GM12878 (cell line): Measurements from ENCODE around the gene LCE3E. TPM values are rescaled to one million over a fixed set of nuclear protein-coding genes. Genes with fewer than 3 reads are reported as not detected.

Experiments
- ATAC-seq: fragments of 200-7000 bp; cut with Tn5 transposase; 3 replicates; pipeline ENCODE4 v1.9.1; 2020; ENCODE audit warnings: mild to moderate bottlenecking, moderate library complexity
- BruUV-seq: library from RNA; stranded (reverse); fragments of 400-500 nt; replicated peaks from 2 replicates; lab custom pipeline; 2021; lab: Mats Ljungman, UMichigan
- CTCF ChIA-PET: fragments of 300-600 bp; sonication (Branson Sonifier 250); formaldehyde crosslinking; extraction: SDS; loops from one replicate; lab custom pipeline; 2021; ENCODE audit warnings: inconsistent platforms; lab: Yijun Ruan, JAX
- POLR2A ChIA-PET: fragments of 350-600 bp; formaldehyde crosslinking; extraction: SDS; loops from one replicate; lab custom pipeline; 2021; ENCODE audit warnings: inconsistent platforms; lab: Charles Lee
- RAD21 ChIA-PET: fragments of 300-600 bp; sonication (Branson Sonifier 250); formaldehyde crosslinking; loops from one replicate; lab custom pipeline; 2023; ENCODE audit warnings: antibody characterized with exemption; ENCODE audit not compliant: unreplicated experiment; lab: Charles Lee
- SMC1A ChIA-PET: fragments of 300-600 bp; sonication (Branson Sonifier 250); formaldehyde crosslinking; loops from one replicate; lab custom pipeline; 2023; ENCODE audit not compliant: unreplicated experiment, uncharacterized antibody; lab: Charles Lee
- DNase-seq: peaks from one replicate; pipeline ENCODE4 v3.0.0-alpha.2; 2011; ENCODE audit warnings: low read depth, low spot score
- FAIRE-seq: peaks from 3 replicates; lab custom pipeline; 2011; peaks lifted over from hg19 to GRCh38; lab: Jason Lieb, UNC
- H2AFZ ChIP-seq: 2 replicates; pipeline ENCODE4 v1.6.0; 2011; ENCODE audit warnings: low read depth, low read length, control low read depth; ENCODE audit not compliant: control insufficient read depth
- H3K27ac ChIP-seq: 2 replicates; pipeline ENCODE4 v1.5.1; 2011; ENCODE audit warnings: control low read depth; ENCODE audit not compliant: control insufficient read depth, insufficient read depth
- H3K27me3 ChIP-seq, 2 experiments: replicated peaks in 1 of 2; 2 replicates each; pipeline versions ENCODE4 v1.6.0 to v1.6.1; 2011; ENCODE audit warnings: low read length in 1 of 2; ENCODE audit not compliant: control insufficient read depth in 2 of 2, insufficient read depth in 2 of 2
- H3K36me3 ChIP-seq, 2 experiments: 2 replicates each; pipeline ENCODE4 v1.5.1; 2011; ENCODE audit warnings: low read length in 1 of 2; ENCODE audit not compliant: control insufficient read depth in 2 of 2, insufficient read depth in 2 of 2
- H3K4me1 ChIP-seq: 2 replicates; pipeline ENCODE4 v1.6.1; 2011; ENCODE audit warnings: mild to moderate bottlenecking, low read length, moderate library complexity, mixed read lengths; ENCODE audit not compliant: control insufficient read depth, insufficient read depth
- H3K4me2 ChIP-seq: 2 replicates; pipeline ENCODE4 v1.6.0; 2011; ENCODE audit warnings: control low read depth; ENCODE audit not compliant: control insufficient read depth, insufficient read depth
- H3K4me3 ChIP-seq: fragments of 200-600 bp; sonication (generic); 2 replicates; pipeline ENCODE4 v1.5.1; 2016
- H3K79me2 ChIP-seq: 2 replicates; pipeline ENCODE4 v1.6.0; 2011; ENCODE audit warnings: low read length; ENCODE audit not compliant: control insufficient read depth, insufficient read depth
- H3K9ac ChIP-seq: 2 replicates; pipeline ENCODE4 v1.8.0; 2011; ENCODE audit warnings: low read length, control low read depth, mixed read lengths; ENCODE audit not compliant: control insufficient read depth, insufficient read depth
- H3K9me3 ChIP-seq: replicated peaks from 3 replicates; pipeline ENCODE4 v1.5.1; 2011; ENCODE audit warnings: mild to moderate bottlenecking, low read length; ENCODE audit not compliant: control insufficient read depth, insufficient read depth
- H4K20me1 ChIP-seq: 2 replicates; pipeline ENCODE4 v1.6.0; 2011; ENCODE audit not compliant: control insufficient read depth, insufficient read depth
- BCL11A ChIP-seq: IDR thresholded peaks from 2 replicates; pipeline ENCODE4 v1.6.1; 2011; ENCODE audit warnings: low read depth, low read length
- EED ChIP-seq: sonication (generic); IDR thresholded peaks from 2 replicates; pipeline ENCODE4 v1.6.1; 2016; ENCODE audit warnings: antibody characterized with exemption, low read depth
- IKZF2 ChIP-seq, 2 experiments: fragments of 450-650 bp; IDR thresholded peaks; 2 replicates each; pipeline ENCODE4 v1.6.1; 2017; ENCODE audit warnings: mild to moderate bottlenecking in 2 of 2, moderate library complexity in 2 of 2
- POU2F2 ChIP-seq: IDR thresholded peaks from 3 replicates; pipeline ENCODE4 v1.6.1; 2011; ENCODE audit warnings: low read depth, mild to moderate bottlenecking, low read length, borderline replicate concordance
- SMAD1 ChIP-seq: fragments of 450-650 bp; IDR thresholded peaks from 2 replicates; pipeline ENCODE4 v1.6.1; 2018; ENCODE audit warnings: mild to moderate bottlenecking, low read depth; ENCODE audit not compliant: partially characterized antibody
- SREBF1 ChIP-seq: IDR thresholded peaks from 2 replicates; pipeline ENCODE4 v1.6.1; 2012; ENCODE audit warnings: mild to moderate bottlenecking, low read length
- TCF7 ChIP-seq: IDR thresholded peaks from 2 replicates; pipeline ENCODE4 v1.6.1; 2014; ENCODE audit warnings: antibody characterized with exemption, borderline replicate concordance
- WGBS: methylation state at CpG from one replicate; pipeline ENCODE4 v1.1.6; 2016; ENCODE audit warnings: low lambda C conversion rate; ENCODE audit not compliant: insufficient replicate concordance, insufficient coverage; ENCODE audit errors: missing lambda C conversion rate; 5-methylcytosine and 5-hydroxymethylcytosine counted together
- in situ Hi-C: fragments of 300-500 bp; cut with MboI; formaldehyde crosslinking; loops from 9 replicates; pipeline ENCODE4 v1.14.3; 2018; ENCODE audit warnings: mixed read lengths
- intact Hi-C: fragments of 100-400 bp; cut with micrococcal nuclease; formaldehyde crosslinking; loops from one replicate; pipeline ENCODE4 v1.14.2; 2022; ENCODE audit not compliant: unreplicated experiment
- polyA plus RNA-seq, 11 experiments: library from polyadenylated mRNA; depleted of rRNA in 4 of 11; unstranded in 6 of 11; stranded (reverse) in 5 of 11; fragments of >200 nt; fragmentation: Nextera tagmentation in 4 of 11; fragmentation: Illumina TruSeq in 1 of 11; extraction: Ambion mirVana in 4 of 11; extraction: Trizol in 1 of 11; gene quantifications; 1 replicate in 1 of 11; 2 replicates in 10 of 11; pipeline versions ENCODE4 v1.2.1 to v1.2.3, GENCODE V29; 2011 to 2016; ENCODE audit warnings: inconsistent platforms in 2 of 11, missing spikeins in 2 of 11, low read depth in 1 of 11
- total RNA-seq, 4 experiments: library from RNA; depleted of rRNA in 3 of 4; stranded (reverse); fragments of >200 nt in 3 of 4; fragmentation: Illumina TruSeq in 1 of 4; extraction: Trizol in 1 of 4; gene quantifications; 2 replicates each; pipeline versions ENCODE4 v1.2.1 to v1.2.3, GENCODE V29; 2013 to 2021
- TF ChIP-seq, protein P1 (sequence below): IDR thresholded peaks from 2 replicates; pipeline ENCODE4 v1.6.1; 2012; ENCODE audit warnings: low read length, inconsistent platforms
- TF ChIP-seq, protein P2 (sequence below): fragments of 150-350 bp; IDR thresholded peaks from 2 replicates; pipeline ENCODE4 v1.6.1; 2016; ENCODE audit warnings: low read depth, low read length

Gene LCE3E
- total and polyA plus RNA-seq, 10 of the 15 experiments (the other 5 are each of a cell fraction or from before 2014, with no cell fraction given) = not detected

- no peak within 1 kb of the TSS for H3K4me3 ChIP-seq
- no peaks in the 10 kb centered on the region for H3K27me3 ChIP-seq
- RAD21 ChIA-PET = no interaction called here
- no peak for TF ChIP-seq SMAD1
- no peak for TF ChIP-seq EED
- no peak for TF ChIP-seq SREBF1
- TF ChIP-seq POU2F2 = no peak
- TF ChIP-seq TCF7 = no peak
- TF ChIP-seq, protein P1, sequence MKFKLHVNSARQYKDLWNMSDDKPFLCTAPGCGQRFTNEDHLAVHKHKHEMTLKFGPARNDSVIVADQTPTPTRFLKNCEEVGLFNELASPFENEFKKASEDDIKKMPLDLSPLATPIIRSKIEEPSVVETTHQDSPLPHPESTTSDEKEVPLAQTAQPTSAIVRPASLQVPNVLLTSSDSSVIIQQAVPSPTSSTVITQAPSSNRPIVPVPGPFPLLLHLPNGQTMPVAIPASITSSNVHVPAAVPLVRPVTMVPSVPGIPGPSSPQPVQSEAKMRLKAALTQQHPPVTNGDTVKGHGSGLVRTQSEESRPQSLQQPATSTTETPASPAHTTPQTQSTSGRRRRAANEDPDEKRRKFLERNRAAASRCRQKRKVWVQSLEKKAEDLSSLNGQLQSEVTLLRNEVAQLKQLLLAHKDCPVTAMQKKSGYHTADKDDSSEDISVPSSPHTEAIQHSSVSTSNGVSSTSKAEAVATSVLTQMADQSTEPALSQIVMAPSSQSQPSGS = no peak
- TF ChIP-seq, protein P2, sequence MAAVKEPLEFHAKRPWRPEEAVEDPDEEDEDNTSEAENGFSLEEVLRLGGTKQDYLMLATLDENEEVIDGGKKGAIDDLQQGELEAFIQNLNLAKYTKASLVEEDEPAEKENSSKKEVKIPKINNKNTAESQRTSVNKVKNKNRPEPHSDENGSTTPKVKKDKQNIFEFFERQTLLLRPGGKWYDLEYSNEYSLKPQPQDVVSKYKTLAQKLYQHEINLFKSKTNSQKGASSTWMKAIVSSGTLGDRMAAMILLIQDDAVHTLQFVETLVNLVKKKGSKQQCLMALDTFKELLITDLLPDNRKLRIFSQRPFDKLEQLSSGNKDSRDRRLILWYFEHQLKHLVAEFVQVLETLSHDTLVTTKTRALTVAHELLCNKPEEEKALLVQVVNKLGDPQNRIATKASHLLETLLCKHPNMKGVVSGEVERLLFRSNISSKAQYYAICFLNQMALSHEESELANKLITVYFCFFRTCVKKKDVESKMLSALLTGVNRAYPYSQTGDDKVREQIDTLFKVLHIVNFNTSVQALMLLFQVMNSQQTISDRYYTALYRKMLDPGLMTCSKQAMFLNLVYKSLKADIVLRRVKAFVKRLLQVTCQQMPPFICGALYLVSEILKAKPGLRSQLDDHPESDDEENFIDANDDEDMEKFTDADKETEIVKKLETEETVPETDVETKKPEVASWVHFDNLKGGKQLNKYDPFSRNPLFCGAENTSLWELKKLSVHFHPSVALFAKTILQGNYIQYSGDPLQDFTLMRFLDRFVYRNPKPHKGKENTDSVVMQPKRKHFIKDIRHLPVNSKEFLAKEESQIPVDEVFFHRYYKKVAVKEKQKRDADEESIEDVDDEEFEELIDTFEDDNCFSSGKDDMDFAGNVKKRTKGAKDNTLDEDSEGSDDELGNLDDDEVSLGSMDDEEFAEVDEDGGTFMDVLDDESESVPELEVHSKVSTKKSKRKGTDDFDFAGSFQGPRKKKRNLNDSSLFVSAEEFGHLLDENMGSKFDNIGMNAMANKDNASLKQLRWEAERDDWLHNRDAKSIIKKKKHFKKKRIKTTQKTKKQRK = no peak
- no peak for TF ChIP-seq IKZF2 (IDR thresholded peaks at IDR 0.05)
- TF ChIP-seq BCL11A = no peak
- TF ChIP-seq, all 136 proteins: peak for 0
- Histone ChIP-seq H3K79me2 (no peaks in the 10 kb centered on the region), H2AFZ (no peak within 1 kb of the TSS), H3K36me3 (no peaks in the 10 kb centered on the region), H3K27ac (no peak within 1 kb of the TSS), H3K4me1 (no peaks in the 10 kb centered on the region), H3K9ac (no peak within 1 kb of the TSS), H3K9me3 (no peaks in the 10 kb centered on the region; the same call in 2 of the 3 replicates), H3K4me2 (no peak within 1 kb of the TSS), H4K20me1 (no peaks in the 10 kb centered on the region)
- no peak for ATAC-seq
- in situ Hi-C loops = no loop called here
- intact Hi-C loops = no loop called here
- ChIA-PET POLR2A (no interaction called here), SMC1A (no interaction called here), CTCF (no interaction called here)
- no TSS peak for BruUV-seq
- 17% methylated on average over 1 of the region's 1 CpG for WGBS
- DNase-seq = no peak
- no peak for FAIRE-seq
These were observed 46.9 kb upstream of the LCE3E start, which contains the start of gene LCE3B for GRCh38 chr1:152613511-152613910. TSS of gene LCE3B (plus strand) at chr1:152613811. CDS start at chr1:152613811, 0 bp downstream.
